NCI-H1436 (cell line): ENCODE data around the gene RAPGEF1.

Source experiments
- DNase-seq: peaks from one replicate; lab custom pipeline; 2025; lab: John Stamatoyannopoulos, UW

RAPGEF1 gene

GRCh38 chr9:131752231-131752884 lies 12.5 kb upstream of the RAPGEF1 start:
- DNase-seq, result no peak

GRCh38 chr9:131748411-131748955 lies 8.6 kb upstream of the RAPGEF1 start:
- DNase-seq, result no peak

- peak; percentile 58 for DNase-seq
Observed at GRCh38 chr9:131747352-131747751, 7.5 kb upstream of the RAPGEF1 start.

- DNase-seq, result no peak
Observed at GRCh38 chr9:131745610-131746009, 5.7 kb upstream of the RAPGEF1 start.

- DNase-seq, result no peak
Observed at GRCh38 chr9:131744720-131745201, 4.9 kb upstream of the RAPGEF1 start.

- no peak for DNase-seq
Observed at GRCh38 chr9:131744171-131744719, 4.4 kb upstream of the RAPGEF1 start.

- DNase-seq, result no peak
Observed at GRCh38 chr9:131743501-131743900, 3.6 kb upstream of the RAPGEF1 start.

GRCh38 chr9:131743096-131743495 lies 3.2 kb upstream of the RAPGEF1 start:
- no peak for DNase-seq

GRCh38 chr9:131740898-131741297 lies 1.0 kb upstream of the RAPGEF1 start:
- DNase-seq, result no peak

- no peak for DNase-seq
Observed at GRCh38 chr9:131739133-131739958, 530 bp downstream of the RAPGEF1 start.

GRCh38 chr9:131738293-131739132 lies 1.4 kb downstream of the RAPGEF1 start:
- DNase-seq, result no peak

- no peak for DNase-seq
Observed at GRCh38 chr9:131737426-131737825, 2.5 kb downstream of the RAPGEF1 start.

GRCh38 chr9:131736431-131736830 lies 3.4 kb downstream of the RAPGEF1 start:
- no peak for DNase-seq

GRCh38 chr9:131735238-131736128 lies 4.4 kb downstream of the RAPGEF1 start:
- no peak for DNase-seq

- DNase-seq, result no peak
Observed at GRCh38 chr9:131734781-131735180, 5.1 kb downstream of the RAPGEF1 start.

- DNase-seq, result no peak
Observed at GRCh38 chr9:131734165-131734610, 5.7 kb downstream of the RAPGEF1 start.

- DNase-seq, result no peak
Observed at GRCh38 chr9:131733541-131734061, 6.3 kb downstream of the RAPGEF1 start.

- DNase-seq, result no peak
Observed at GRCh38 chr9:131732636-131733289, 7.1 kb downstream of the RAPGEF1 start.

- DNase-seq, result no peak
Observed at GRCh38 chr9:131732061-131732526, 7.8 kb downstream of the RAPGEF1 start.

- no peak for DNase-seq
Observed at GRCh38 chr9:131731644-131732043, 8.2 kb downstream of the RAPGEF1 start.
